Endothelial cell of umbilical vein (primary cell): ENCODE data around the gene C4orf51.

Experiments
- EZH2 ChIP-seq: IDR thresholded peaks from 2 replicates; pipeline ENCODE4 v1.6.1; 2012; ENCODE audit warnings: borderline replicate concordance, low read depth, mild to moderate bottlenecking, moderate library complexity, low read length, inconsistent platforms; ENCODE audit not compliant: severe bottlenecking
- FOS ChIP-seq: IDR thresholded peaks from 2 replicates; pipeline ENCODE4 v1.6.1; 2011; ENCODE audit warnings: mild to moderate bottlenecking, low read length, moderate library complexity, borderline replicate concordance; ENCODE audit not compliant: insufficient read depth
- JUN ChIP-seq: IDR thresholded peaks from 2 replicates; pipeline ENCODE4 v1.6.1; 2011; ENCODE audit warnings: borderline replicate concordance, low read depth; ENCODE audit not compliant: insufficient read length, insufficient read depth
- MAX ChIP-seq: IDR thresholded peaks from 2 replicates; pipeline ENCODE4 v1.6.1; 2011; ENCODE audit not compliant: insufficient read depth, insufficient read length
- MYC ChIP-seq: IDR thresholded peaks from one replicate; pipeline ENCODE4 v1.6.1; 2011; ENCODE audit warnings: mild to moderate bottlenecking, low read depth, low read length
- POLR2A ChIP-seq: IDR thresholded peaks from 2 replicates; pipeline ENCODE4 v1.6.1; 2012; ENCODE audit warnings: low read depth, mild to moderate bottlenecking, control low read depth, low read length
- POLR2AphosphoS5 ChIP-seq: IDR thresholded peaks from 2 replicates; pipeline ENCODE4 v1.6.1; 2012; ENCODE audit warnings: low read depth, mild to moderate bottlenecking, control low read depth, low read length, moderate library complexity; ENCODE audit not compliant: insufficient read depth
- TF ChIP-seq, protein P1 (sequence below), 2 donors: IDR thresholded peaks; 1 replicate in 1 of 2; 2 replicates in 1 of 2; pipeline ENCODE4 v1.5.1; 2011; ENCODE audit warnings: low read length in 2 of 2, mild to moderate bottlenecking in 2 of 2, moderate library complexity in 2 of 2, control low read depth in 1 of 2, inconsistent platforms in 1 of 2, low read depth in 1 of 2; ENCODE audit not compliant: insufficient read depth in 1 of 2; ENCODE audit errors: extremely low read depth in 1 of 2

- no peak for TF ChIP-seq MAX
- TF ChIP-seq, protein P1, sequence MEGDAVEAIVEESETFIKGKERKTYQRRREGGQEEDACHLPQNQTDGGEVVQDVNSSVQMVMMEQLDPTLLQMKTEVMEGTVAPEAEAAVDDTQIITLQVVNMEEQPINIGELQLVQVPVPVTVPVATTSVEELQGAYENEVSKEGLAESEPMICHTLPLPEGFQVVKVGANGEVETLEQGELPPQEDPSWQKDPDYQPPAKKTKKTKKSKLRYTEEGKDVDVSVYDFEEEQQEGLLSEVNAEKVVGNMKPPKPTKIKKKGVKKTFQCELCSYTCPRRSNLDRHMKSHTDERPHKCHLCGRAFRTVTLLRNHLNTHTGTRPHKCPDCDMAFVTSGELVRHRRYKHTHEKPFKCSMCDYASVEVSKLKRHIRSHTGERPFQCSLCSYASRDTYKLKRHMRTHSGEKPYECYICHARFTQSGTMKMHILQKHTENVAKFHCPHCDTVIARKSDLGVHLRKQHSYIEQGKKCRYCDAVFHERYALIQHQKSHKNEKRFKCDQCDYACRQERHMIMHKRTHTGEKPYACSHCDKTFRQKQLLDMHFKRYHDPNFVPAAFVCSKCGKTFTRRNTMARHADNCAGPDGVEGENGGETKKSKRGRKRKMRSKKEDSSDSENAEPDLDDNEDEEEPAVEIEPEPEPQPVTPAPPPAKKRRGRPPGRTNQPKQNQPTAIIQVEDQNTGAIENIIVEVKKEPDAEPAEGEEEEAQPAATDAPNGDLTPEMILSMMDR (IDR thresholded peaks at IDR 0.05; ENCODE audit: extremely low read depth in 1 of 2, insufficient read depth in 1 of 2, low read depth in 1 of 2, low read length in 2 of 2), result no peak
- no peak for TF ChIP-seq POLR2A
- TF ChIP-seq JUN, result no peak
- no peak for TF ChIP-seq POLR2AphosphoS5
- TF ChIP-seq MYC, result no peak
- TF ChIP-seq EZH2, result no peak
- TF ChIP-seq FOS, result no peak
These were observed 92.4 kb downstream of the C4orf51 start for GRCh38 chr4:145772347-145772746.
